NCI-H82 treated with DMSO at 0.1 percent for 48 hours (cell line): Measurements from ENCODE around the gene ACTG1.
"Not testable (repeated sequence)": the region's sequence is repeated elsewhere in the genome, so short reads cannot be mapped to it uniquely, and the experiment has no call there.

Source experiments
- DNase-seq: peaks from one replicate; lab custom pipeline; 2025; ENCODE audit not compliant: unreplicated experiment; lab: John Stamatoyannopoulos, UW

The ACTG1 gene

DNA sequence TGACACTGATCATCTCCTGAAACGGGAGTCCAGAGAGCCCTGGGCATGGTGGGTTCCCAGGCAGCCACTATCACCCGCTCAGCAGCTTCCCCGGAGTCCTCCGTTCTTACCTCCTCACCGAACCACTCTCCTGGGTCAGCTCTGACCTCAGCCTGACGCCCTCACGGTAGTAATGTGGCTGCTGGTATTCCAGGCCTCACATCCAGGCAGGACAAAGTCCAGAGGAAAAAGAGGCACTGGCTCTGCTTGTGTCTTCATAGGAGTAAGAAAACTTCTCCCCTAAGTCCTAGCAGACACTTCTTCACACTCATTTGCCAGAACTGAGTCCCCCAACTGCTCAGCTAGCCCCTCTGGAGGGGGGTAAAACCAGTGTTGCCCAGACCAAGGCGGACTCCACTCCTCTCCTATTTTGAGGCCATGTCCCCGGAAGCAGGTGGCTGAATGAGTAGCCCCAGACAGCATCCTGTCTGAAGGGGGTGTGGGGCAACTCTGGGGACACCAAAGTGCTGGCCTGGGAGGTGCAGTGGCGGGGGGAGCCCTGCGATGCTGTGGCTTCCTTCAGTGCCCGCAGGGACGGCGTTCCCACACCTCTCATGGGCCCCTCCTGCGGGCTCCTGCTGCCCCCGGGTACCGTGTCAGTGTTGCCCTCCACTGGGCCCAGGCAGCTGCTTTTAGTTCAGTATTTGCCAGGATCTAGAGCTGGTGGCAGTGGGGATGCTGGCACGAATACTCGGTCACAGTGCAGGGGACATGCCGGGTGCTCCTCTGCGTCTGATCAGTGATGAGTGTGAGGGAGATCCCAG lies 20.9 kb upstream of the ACTG1 start:
- DNase-seq = no peak

- DNase-seq = no peak
Measured at GRCh38 chr17:81532490-81533287, 20.1 kb upstream of the ACTG1 start.

- DNase-seq = not testable (repeated sequence)
Measured at GRCh38 chr17:81531998-81532404, 19.4 kb upstream of the ACTG1 start.

- not testable (repeated sequence) for DNase-seq
Measured at GRCh38 chr17:81531013-81531412, 18.4 kb upstream of the ACTG1 start.

DNA sequence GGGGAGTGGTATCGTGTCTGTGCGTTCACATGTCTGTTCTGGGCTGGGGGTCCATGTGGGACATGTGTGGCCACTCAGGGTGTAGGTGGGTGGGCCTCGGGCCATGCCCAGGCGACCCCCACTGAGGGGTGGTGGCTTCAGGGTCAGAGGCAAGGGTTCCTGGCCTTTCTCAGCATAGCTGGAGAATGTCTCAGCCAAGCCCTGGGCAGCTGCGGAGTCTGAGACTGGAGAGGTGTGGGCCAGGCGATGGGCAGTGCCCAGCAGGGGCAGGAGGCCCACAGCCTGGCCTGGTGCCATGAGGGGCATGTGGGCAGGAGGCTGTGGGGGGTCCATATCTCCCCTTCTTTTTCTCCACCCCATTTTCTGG lies 16.8 kb upstream of the ACTG1 start:
- no peak for DNase-seq

DNA sequence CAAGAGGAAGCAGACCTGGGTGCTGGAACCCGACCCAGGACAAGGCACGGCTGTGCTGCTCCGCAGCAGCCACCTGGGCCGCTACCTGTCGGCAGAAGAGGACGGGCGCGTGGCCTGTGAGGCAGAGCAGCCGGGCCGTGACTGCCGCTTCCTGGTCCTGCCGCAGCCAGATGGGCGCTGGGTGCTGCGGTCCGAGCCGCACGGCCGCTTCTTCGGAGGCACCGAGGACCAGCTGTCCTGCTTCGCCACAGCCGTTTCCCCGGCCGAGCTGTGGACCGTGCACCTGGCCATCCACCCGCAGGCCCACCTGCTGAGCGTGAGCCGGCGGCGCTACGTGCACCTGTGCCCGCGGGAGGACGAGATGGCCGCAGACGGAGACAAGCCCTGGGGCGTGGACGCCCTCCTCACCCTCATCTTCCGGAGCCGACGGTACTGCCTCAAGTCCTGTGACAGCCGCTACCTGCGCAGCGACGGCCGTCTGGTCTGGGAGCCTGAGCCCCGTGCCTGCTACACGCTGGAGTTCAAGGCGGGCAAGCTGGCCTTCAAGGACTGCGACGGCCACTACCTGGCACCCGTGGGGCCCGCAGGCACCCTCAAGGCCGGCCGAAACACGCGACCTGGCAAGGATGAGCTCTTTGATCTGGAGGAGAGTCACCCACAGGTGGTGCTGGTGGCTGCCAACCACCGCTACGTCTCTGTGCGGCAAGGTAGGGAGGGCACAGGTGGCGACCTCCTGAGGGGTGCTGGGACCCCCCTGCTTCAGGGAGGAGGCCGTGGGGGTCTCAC lies 16.2 kb upstream of the ACTG1 start:
- DNase-seq = no peak

- no peak for DNase-seq
Measured at GRCh38 chr17:81528384-81528650, 15.7 kb upstream of the ACTG1 start.

DNA sequence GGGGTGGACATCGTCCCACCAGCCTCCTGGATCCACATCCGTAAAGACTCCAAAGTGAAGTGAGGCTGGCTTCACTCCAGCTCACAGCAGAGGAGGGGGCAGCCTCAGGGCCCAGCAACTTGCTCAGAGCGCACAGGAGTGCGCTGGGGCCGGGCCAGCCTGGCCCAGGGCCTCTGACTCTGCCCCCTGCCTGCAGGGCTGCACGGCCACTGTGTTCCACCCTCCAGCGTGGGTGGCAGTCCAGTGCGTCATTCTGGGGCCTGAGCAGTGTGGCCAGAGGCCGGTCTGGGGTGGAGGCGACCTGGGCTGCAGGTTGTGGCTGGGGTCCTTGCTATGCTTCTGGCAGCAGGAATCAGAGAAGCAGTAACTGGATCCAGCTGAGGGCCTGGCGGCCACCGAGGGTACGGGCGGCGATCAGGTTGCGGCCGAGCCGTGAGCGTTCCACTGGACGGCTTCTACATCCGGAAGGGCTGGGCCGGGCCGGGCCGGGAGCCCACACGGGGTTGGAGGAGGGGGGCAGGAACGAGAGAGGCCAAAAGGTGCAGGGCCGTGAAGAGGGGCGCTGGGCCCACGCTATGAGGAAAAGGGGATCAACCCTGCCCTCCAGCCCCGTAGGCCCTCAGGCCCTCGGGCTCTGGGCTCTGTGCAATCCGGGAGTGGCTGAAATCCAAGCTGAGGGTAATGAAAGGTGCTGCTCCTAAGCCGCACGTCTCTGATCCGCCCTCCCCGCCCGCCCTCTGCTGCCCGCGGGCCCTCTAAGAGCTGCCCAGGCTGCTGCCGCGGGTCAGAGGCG lies 15.2 kb upstream of the ACTG1 start, which contains the start of gene FSCN2:
Gene FSCN2, plus strand, starts transcription at position 787 of the 793 bp plus-strand sequence. CDS start 155 bp downstream, outside the sequence.
- no peak for DNase-seq

DNA sequence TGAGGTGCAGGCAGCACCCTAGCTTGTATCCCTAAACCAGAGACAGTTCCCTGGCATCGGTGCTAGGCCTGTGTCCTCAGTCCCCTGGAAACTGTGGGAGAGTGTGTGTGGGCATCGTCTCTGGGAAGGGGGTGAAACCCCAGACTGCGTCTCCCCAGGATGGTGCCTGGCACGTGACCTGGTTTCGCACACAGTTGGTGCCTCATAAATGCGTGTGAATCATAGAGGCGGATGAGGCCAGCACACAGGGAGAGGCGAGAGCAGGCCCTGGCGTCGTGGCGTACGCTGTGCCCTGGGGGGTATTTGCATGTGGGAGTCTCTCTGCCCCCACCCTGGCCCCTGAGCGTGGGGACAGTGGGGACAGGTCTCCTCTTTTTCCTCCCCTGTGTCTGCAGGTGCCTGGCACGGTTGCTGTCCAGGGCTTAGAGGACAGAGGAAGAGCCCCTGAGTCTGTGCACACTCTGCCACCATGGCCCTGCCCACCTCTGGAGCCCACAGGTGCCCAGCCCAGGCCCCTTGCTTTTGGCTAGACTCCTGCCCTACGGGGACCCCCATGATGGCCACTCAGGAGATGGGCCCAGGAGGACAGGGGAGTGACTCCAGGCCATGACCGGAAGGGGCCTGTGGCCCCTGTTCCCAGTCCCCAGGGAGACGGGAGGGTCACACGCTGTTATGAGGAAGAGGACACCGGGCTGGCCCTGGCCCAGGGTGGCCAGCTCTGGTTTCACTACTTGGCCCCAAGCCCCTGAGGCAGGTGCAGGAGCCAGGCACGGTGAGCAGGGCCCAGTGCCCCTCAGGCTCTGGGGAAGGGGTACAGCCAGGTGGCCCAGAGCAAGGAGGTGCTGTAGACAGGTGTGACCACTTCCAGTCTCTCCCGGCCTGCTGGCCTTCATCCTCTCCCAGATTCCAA lies 14.3 kb upstream of the ACTG1 start:
- no peak for DNase-seq

GRCh38 chr17:81524865-81525159 lies 12.2 kb upstream of the ACTG1 start:
- DNase-seq = no peak

DNA sequence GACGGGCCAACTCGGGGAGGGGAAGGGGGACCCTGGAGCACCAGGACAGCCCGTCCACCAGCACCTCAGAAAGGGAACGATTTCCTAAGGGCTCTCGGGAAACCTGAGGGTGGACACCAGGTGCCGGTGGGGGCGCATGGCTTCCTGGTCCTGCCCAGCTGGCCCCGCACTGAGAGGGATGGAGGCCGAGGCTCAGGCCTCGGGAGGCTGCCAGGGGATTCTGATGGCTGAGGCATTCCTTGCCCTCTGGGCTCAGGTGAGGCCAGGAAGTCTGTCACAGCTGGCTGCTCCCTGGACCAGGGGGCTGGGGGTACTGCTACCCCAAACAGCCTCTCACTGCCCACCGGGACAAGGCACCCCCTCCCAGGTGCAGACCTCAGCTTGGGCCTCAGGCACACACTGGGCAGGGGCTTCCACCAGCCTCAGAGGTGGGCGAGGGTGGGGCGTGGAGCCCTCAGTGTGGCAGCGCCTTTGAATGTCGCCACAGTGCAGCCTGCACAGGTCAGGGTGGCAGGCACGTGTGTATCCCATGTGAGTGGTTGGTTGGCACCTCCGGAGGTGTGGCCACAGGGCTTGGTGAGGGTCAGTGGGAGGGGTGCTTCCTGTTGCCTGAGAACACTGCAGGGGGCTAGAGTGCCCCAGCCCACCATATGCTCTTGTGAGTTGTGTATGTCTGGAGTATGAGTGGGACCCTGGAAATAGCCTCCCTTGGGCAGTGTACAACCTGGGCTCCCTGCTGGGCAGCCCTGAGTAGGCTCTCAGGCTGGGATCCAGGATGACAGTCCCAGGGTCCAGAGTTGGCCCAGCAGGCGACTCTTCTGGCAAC lies 11.7 kb upstream of the ACTG1 start:
- no peak for DNase-seq

GRCh38 chr17:81523402-81524038 lies 10.9 kb upstream of the ACTG1 start:
- DNase-seq = no peak

DNA sequence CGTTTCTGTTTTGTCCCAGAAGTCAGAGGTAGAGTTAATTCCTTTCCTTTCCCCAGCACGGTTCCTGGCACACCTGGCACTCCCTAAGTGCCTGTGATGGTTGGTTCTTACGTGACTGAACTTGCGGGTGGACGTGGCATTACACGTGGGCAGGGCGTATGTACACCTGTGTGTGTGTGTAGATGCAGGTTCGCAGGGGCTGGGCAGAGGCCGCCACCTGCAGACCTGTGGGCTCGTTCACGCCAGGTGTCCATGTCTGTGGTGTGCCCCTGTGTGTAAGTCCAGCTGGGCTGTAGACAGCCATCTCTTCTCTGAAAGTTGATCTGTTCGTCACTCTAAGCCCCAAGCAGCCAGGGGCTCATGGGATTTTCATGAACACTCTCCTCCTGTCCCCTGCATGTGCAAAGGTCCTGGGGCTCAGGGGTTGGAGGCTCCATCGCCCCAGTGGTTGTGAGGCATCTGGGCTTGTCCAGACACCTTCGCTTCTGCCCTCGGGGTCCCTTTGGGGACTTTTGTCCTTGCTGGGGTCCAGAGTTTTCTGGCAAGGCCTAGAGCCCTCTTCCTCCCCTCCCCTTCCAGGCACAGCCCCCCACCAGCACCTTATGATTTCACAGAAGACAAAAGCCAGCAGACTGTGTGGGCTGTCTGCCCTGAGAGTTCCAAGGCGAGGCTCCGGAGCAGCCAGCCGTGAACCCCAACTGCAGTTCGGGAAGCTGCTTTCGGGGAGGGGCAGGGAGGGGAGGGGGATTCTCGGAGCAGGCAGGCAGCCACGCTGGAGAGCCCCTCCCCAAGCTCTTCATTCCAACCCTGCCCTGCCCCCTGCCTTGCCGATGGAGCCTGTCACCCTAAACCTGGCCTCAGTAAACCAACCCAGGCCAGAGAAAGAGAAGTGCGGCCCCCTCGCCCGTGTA lies 10.1 kb upstream of the ACTG1 start:
- DNase-seq = no peak

DNA sequence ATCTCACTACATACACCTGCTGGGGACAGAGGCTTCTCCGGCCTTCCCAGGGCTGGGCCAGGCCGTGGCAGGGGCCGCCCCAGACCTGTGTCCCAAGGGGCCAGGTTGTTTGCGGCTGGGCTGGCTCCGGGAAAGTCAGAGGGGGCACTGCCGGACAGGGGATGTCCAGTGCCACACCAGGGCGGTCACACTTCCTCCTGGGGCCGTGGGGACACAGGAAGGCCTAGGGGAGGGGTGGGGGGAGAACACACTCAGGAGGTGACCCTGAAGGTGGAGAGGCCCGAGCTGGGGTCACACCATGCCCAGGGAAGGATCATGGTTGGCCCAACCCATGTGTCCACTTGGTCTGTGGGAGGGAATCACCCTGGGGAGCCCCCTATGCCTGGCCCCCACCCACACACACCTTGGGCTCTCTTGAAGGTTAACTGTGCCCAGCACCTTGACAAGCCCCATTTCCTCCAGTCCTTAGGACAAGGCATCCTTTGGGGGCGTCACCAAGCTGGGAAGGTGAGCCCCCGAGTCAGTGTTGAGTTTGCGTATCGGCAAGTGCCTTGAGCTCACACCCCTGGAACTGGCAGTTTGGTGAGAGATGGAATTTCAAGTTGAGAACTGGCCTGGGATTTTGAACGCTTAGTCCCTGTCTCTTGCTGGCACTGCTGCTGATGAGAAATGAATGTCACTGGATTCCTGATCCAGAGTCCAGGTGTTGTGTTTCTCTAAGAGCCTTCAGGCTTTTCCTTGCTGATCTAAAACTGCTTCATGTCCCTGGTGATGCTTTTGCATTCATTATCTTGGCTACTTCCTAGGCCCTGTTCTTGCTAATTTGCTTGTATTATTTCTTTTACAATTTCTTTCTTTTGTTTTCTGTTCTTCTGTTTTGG lies 7.7 kb upstream of the ACTG1 start:
- DNase-seq = no peak

DNA sequence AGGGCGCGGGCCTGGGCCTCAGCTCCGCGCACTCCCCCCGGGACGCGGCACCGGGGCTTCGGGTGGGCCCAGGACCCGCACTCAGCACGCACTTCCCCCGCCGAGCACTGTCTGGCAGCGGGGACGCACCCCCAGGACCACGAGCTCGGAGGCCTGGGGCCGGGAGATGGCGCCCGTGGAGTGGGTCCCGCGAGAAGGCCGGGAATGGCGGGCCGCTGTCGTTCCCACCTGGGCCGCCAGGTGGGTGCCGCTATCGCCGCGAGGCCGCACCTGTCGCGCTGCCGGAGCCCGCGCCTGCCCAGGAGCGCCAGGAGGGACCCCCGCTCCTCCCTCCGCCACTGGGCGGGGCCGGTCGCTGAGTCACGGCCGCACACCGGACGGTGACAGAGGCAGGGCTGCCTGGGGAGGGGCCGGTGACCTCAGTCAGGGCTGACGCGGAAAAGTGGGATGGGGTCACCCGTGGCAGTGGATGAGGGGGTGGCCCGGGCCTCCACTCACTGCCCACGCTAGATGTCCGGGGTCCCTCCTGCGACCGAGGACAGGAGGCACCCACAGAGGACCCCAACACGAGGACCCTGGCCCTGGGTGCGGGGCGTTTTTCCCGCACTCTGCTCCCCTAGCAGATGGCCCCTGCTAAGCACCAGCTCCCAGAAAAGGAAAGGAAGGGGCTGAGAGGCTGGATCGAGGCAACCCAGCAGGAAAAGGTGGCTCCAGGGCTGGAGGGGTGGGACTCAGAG lies 6.9 kb upstream of the ACTG1 start:
- no peak for DNase-seq

- no peak for DNase-seq
Measured at GRCh38 chr17:81518785-81519283, 6.2 kb upstream of the ACTG1 start.
